Measurements from ENCODE around the gene HSPD1. TPM values are rescaled to one million over a fixed set of nuclear protein-coding genes. Genes with fewer than 3 reads are reported as not detected.

The HSPD1 gene
- total and polyA plus RNA-seq, 9 of the 15 experiments (the other 6 are each of a cell fraction or from before 2014, with no cell fraction given), result 398 to 1,014 (median 622) TPM

- TF ChIP-seq E2F5 (CRISPR knock-in tag; IDR thresholded peaks at IDR 0.05) (no peak), ZNF79 (CRISPR knock-in tag; IDR thresholded peaks at IDR 0.05; ENCODE audit: low read depth) (no peak), MLX (CRISPR knock-in tag; conservative IDR thresholded peaks at IDR 0.05) (no peak), WHSC1 (IDR thresholded peaks at IDR 0.05; ENCODE audit: low read length) (no peak), ETV6 (IDR thresholded peaks at IDR 0.05; ENCODE audit: borderline replicate concordance in 1 of 2, low read depth in 2 of 2, low read length in 1 of 2) (no peak), ETV6 (CRISPR knock-in tag; IDR thresholded peaks at IDR 0.05; ENCODE audit: borderline replicate concordance) (peak; percentile 35; the same call in 1 of the 2 replicates), ZBTB7A (IDR thresholded peaks at IDR 0.05; ENCODE audit: borderline replicate concordance, control insufficient read depth, low read depth, low read length) (no peak; the same call in 1 of the 2 replicates), TAL1 (IDR thresholded peaks at IDR 0.05) (no peak), E2F6 (IDR thresholded peaks at IDR 0.05; ENCODE audit: borderline replicate concordance in 1 of 2, extremely low read depth in 1 of 2, insufficient read depth in 1 of 2, insufficient read length in 1 of 2, low read depth in 1 of 2, low read length in 1 of 2, poor library complexity in 1 of 2, severe bottlenecking in 1 of 2) (peak; percentile 89 to 94), HDAC3 (IDR thresholded peaks at IDR 0.05; ENCODE audit: borderline replicate concordance, partially characterized antibody) (no peak), HES1 (IDR thresholded peaks at IDR 0.05; ENCODE audit: low read depth) (no peak), PURB (CRISPR knock-in tag; IDR thresholded peaks at IDR 0.05; ENCODE audit: low read depth) (no peak), KLF1 (tag; IDR thresholded peaks at IDR 0.05) (no peak), NBN (IDR thresholded peaks at IDR 0.05; ENCODE audit: low read depth) (peak; percentile 65; the same call in 1 of the 2 replicates), MXI1 (IDR thresholded peaks at IDR 0.05; ENCODE audit: low read depth, low read length) (no peak), ZNF780A (CRISPR knock-in tag; IDR thresholded peaks at IDR 0.05) (no peak), PYGO2 (tag; IDR thresholded peaks at IDR 0.05) (no peak), ZFPM2 (CRISPR knock-in tag; IDR thresholded peaks at IDR 0.05) (no peak), CAMTA2 (CRISPR knock-in tag; conservative IDR thresholded peaks at IDR 0.05) (no peak), ZSCAN32 (CRISPR knock-in tag; IDR thresholded peaks at IDR 0.05) (no peak), ZBTB26 (CRISPR knock-in tag; IDR thresholded peaks at IDR 0.05) (no peak), NFE2L1 (tag; IDR thresholded peaks at IDR 0.05; ENCODE audit: borderline replicate concordance, low read depth) (no peak), E2F3 (CRISPR knock-in tag; IDR thresholded peaks at IDR 0.05) (no peak), RBBP5 (IDR thresholded peaks at IDR 0.05; ENCODE audit: borderline replicate concordance, insufficient read depth, low read length, poor library complexity, severe bottlenecking) (peak; percentile 81)
Measured at GRCh38 chr2:197515739-197516392, 16.2 kb upstream of the HSPD1 start, which contains the start of gene MOB4 (continued).

All from K562 (cell line).